ENCODE results near the gene COL19A1. TPM values are rescaled to one million over a fixed set of nuclear protein-coding genes. Genes with fewer than 3 reads are reported as not detected.

COL19A1 gene
- total RNA-seq, 1 donor from 2014 or later, result not detected

DNA sequence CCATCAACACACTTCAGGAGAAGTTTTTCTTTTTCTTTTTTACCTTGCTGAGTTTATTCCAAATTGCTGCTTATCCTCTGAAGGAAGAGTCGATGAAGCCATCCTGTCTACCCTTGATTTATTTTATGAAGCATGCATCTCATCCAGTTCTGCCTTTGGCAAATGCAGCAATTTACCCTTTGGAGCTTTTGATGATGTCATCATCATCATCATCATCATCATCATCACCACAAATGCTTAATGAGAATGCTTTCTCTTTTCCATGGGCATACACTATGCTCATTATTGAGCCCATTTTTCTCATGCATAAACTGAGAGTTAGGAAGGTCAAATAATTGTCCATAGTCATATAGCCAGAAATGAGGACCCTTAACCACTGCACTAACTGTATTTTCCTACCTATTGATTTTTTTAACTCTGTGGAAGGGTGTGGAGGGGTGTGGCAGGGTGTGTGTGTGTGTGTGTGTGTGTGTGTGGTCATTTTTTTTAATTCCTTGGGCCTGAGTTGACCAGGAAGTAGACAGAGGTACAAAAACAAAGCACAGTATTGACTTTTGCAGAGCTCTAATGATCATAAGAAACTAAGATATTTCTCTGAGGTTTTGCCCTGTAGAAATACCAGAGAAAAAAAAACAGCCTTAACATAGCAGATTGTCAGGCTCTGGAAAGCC lies 353.7 kb downstream of the COL19A1 start:
- no peak for DNase-seq (ENCODE audit: low spot score)

DNA sequence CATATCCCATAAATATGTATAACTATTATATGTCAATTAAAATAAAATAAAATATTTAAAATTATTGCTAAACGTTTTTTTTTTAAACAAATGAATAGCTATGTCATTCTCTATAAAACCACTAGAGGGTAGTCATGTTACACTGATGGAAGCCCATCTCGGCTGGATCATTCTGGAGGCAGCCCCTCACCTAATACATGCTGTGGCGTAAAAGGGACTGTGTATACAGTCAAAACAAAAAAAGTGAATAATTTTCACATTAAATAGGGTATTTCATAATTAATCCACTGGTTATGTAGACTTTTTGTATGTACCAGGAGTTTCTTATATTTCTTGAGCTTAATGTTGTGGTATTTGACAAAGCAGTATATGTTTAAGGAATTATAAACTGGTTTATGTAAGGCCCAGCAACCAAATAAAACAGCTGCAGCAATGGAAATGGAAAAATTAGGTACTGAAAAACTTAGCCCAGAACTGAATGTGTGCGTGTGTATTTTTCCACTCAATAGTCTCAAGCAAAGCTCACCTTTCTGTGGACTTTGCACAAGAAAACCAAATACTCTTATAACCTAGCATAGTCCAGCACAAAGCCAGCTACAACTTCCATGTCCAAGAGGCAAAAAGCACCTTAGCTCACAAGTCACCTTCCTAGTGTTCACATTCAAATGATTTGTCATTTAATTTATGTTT lies 354.8 kb downstream of the COL19A1 start:
- DNase-seq (ENCODE audit: low spot score), result no peak

DNA sequence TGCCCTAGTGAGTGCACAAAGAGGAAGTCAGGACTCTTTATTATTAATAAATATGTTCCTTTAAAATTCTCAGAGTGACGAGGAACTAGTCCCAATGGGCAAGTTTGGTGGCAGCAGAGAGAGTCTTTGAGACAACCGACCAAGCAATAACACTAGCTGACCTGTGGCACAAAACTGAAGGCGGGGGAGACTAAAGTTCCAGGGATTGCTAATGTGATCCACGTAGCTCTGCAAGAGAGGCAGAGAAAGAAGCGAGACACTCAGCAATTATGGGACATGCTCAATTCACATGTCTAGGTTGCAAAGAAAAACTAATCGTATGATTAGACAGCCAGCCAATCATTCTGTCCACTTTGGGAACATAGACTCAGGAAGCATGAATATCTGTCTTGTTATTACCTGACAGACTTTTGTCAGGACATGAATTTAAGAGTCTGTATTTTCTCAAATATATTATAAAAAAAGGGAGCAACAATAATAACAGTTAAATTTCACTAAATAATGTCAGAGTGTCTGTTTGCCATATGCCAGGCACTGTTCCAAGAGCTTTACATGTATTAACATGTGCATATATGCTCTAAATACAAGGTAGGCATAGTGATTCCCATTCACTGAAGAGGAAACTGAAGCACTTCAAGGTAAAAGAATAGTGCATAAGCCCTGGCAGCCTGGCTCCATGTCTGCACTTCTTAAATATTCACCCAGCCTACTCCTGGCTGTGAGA lies 355.5 kb downstream of the COL19A1 start:
- no peak for DNase-seq (ENCODE audit: low spot score)

DNA sequence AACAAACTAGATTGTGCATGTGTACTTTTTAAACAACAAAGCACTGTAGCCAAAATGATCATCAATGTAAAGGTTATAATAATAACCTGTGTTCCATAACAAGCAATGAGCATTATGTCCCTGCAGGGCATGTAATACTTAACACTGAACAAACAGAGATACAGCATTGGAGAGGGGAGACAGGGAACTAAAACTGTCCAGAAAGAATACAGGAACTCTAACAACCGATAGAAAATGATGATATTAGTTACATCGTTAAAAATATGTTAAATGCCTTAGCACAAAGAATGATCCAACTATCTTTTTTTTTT lies 356.0 kb downstream of the COL19A1 start:
- DNase-seq (ENCODE audit: low spot score), result no peak

DNA sequence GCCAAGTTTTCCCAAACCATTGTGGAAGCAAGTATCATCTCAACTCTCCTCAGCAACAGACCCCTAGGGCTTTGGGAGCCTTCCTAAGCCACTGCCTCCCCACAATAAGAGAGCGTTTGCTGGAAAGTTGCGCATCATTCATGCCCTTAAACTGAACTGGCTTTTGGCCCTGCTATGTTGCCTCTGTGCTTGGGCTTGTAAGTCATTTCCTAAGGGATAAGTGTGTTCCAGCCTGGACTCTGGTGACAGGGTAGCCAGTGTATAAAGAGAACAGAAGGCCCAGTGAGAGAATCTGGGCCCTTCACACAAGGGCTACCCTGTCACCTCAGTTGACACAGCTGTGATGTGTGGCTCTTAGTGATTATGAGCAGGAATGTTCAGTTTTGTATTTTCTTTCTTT lies 358.7 kb downstream of the COL19A1 start:
- DNase-seq (ENCODE audit: low spot score), result no peak

DNA sequence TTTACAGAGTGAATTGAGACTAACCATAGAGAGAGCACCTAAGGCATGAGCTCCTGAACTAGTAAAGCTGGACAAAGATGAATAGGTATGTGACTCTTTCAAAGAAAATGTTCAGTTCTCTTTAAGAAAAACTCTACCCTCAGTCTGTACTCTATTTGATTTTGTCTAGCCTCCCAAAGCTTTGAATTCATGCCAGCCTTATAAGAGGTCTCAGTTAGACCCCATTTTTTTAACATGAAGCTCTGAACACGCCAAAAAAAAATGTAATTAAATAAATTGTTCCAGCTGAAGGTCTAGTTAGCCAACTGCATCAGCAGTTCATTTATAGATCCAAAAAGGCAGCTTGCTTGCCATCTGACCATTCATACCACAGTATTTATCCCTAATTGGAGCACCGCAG lies 365.0 kb downstream of the COL19A1 start:
- no peak for DNase-seq (ENCODE audit: low spot score)

DNA sequence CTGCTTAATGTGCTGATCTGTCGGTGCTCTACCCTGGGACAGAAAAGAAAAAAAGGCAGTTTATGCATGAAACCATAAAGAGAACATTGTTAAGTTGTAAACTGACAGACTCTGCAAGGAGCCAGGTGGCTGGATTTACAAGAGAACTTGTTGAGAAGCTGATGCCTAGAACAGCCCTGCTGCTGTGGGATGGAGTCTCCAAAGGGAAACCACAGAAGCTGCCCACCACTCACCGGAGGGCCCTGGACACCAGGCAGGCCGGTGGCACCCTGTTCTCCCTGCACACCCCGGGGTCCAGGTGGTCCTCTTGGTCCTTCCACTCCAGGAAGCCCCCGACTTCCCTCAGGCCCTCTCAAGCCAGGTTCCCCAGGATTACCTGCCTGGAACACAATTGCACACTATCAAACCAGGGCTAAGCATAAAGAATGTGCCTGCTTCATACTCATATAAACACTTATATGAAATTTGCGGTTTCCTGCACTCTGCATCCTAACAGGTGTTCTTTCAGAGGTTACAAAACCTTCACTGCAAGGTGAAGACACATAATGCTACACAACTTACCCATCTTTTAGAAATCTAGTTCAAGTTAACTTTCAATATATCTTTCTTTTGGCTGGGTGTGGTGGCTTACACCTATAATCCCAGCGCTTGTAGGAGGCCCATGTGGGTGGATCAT lies 368.3 kb downstream of the COL19A1 start:
- DNase-seq (ENCODE audit: low spot score), result no peak

DNA sequence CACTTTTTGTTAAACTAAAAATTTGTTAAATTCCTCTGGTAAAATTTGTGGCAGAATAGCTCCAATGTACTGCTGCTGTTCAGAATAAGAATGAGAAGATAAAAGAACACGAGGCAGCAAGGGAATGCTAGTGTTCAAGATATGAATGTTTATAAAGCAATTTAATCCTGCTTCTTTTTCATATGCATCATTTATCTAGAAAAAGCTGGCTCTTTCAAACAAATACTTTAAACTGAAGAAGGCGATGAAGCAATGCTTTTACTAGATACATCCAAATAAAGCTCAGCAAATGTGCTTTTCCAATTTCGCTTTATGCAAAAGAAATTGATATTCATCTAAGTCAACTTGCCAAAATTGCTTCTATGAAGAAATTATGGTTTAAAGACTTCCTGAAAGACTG lies 370.0 kb downstream of the COL19A1 start:
- no peak for DNase-seq (ENCODE audit: low spot score)

DNA sequence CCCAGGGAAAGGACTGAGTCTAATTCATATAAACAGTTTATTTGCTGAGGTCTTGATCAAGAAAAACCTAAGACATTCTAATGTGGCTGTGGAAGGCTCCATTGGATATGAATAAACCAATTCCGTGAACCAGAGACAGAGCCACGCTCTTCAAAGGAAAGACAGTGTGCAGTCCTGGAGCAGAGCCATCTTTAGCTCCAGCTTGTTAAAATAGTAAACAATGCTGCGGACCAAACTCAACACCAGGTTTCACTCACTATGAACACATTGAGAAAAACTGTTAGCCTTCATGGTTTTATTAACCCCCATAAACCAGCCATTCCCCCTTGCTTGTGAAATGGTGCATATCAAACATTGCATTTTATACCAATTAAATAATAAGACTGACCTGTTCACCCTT lies 374.7 kb downstream of the COL19A1 start:
- no peak for DNase-seq (ENCODE audit: low spot score)

DNA sequence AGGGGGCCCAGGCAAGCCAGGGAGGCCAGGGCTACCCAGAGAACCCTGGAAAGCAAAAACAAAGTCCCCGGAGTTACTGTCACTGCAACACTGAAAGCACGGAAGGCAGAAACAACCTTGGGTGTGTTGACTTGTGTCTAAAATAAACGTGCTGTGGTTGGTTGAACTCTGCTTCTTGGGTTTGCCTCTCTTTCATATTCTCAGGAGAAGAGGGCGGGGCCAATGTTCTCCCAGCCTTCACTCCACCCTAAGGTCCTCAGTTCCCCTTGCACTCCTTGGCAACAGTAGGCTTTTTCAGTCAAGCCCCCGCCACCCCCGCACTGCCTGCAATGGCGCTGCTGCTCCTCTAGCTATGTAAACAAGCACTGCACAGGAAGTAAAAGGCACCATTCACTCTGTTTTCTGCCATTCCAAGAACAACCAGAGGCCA lies 375.6 kb downstream of the COL19A1 start:
- no peak for DNase-seq (ENCODE audit: low spot score)

DNA sequence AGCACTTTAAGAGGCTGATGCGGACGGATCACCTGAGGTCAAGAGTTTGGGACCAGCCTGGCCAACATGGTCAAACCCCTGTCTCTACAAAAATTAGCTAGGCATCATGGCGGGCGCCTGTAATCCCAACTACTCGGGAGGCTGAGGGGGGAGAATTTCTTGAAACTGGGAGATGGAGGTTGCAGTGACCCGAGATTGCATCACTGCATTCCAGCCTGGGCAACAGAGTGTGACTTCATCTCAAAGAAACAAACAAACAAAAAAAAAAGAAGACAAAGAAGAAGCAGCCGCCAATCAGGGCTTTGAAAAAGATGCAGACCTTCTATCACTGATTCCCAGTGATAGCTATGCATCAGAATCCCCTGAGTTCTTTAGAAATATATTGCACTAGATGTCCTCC lies 379.8 kb downstream of the COL19A1 start:
- no peak for DNase-seq (ENCODE audit: low spot score)

DNA sequence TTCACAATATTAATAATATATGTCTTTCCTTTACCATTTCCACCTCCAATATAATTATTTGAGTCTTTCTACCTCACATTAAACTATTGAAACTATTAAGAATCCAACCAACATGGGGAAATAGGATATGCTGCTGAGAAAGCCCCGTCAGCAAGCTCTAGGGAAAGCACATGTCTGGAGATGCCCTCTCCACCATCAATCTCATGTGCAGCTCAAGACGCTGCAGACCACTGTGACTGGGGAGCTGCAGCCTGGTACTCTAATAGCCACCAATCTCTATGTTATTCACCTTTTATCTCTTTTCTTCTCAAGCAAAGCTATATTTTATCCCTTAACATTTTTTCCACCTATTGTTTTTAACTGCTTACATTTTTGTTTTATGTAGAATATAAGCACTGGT lies 386.2 kb downstream of the COL19A1 start:
- DNase-seq (ENCODE audit: low spot score), result no peak

DNA sequence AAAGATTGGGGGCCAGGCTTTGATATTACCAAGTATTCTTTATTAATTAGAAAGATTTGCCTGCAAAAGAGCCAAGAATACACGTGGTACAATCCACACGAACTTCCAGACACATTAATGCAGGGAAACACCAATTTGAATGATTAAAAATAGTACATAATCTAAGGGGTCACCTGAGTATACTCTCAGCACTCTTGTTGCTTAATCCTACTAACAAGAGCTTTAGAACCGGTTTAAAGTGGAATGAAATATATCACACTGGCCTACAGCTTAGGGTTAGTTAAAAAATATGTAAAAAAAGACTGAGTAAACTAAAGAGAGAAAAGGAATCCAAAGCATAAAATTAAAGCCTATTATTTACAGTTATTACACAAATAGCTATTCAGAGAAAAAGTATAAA lies 387.6 kb downstream of the COL19A1 start:
- DNase-seq (ENCODE audit: low spot score), result no peak

DNA sequence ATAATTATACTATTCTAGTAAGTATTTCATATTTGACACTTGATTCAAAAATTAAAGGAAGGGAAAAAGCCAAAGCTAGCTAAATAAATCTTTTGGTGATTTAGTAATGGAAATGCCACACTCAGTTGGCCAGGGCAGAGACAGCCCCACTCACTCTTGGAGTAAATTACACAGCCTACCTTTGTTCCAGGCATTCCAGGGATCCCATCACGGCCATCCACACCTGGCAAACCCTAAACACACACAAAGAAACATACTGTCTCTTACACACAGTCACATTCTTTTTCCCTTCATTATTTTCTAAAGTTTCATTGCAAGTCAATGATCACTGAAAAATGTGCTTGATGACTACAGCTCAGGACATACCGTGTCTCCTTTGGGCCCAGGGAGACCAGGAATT lies 388.4 kb downstream of the COL19A1 start:
- no peak for DNase-seq (ENCODE audit: low spot score)

DNA sequence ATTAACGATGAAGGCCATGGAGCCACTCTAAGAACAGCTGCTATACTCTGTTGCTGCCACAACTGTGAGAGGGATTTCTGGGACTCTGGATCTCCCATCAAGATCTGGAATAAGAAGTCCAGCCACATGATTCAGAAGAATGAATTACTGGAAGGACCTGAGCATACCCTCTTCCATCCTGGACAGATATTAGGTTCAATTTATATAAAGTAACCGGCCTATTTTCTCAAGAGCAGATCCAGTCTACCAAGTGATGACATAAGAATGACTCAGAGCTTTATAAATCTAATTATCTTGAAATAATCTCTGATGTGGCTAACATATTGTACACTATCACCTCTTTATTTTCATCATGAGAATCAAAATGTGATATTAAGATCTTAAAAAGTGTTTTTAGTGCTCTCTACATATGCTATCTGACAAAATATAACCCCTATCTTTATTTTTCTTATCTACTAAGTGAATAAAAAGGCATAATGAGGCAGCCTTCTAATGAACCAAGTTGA lies 391.5 kb downstream of the COL19A1 start:
- DNase-seq (ENCODE audit: low spot score), result no peak

DNA sequence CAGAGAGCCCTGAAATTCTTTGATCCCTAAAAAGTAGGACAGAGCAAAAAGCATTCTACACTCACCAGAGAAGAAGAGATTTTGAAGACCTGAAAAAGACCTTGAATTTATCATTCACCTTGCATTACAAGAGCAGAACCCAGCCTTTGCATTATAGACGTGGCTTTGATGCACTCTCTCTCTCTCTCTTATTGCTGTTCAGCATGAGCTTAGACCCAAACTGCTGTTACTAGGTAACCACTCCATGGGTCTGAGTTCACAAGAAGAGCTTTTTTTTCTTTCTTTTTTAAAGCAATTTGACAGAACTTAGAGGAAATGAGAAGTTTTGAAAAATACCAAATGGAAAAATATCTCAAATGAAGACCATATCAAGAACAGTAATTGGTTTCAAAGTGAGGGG lies 392.1 kb downstream of the COL19A1 start:
- DNase-seq (ENCODE audit: low spot score), result no peak

Other genes starting within 250 kb of the COL19A1 start
- 43.9 TPM for gene LMBRD1, start 69.5 kb upstream of the COL19A1 start, total RNA-seq

Measured in mesenteric fat pad (tissue), 1 donor.